Measurements from ENCODE around the gene S100A1. TPM values are rescaled to one million over a fixed set of nuclear protein-coding genes. Genes with fewer than 3 reads are reported as not detected.

The S100A1 gene
- total and polyA plus RNA-seq, 10 of the 15 experiments (the other 5 are each of a cell fraction or from before 2014, with no cell fraction given): 0.13 to 0.29 TPM; not detected in 8

- TF ChIP-seq IRF3 (IDR thresholded peaks at IDR 0.05) (no peak), JUND (IDR thresholded peaks at IDR 0.05; ENCODE audit: low read depth, low read length) (no peak), SP1 (IDR thresholded peaks at IDR 0.05; ENCODE audit: low read depth, low read length) (peak; percentile 51), CEBPB (IDR thresholded peaks at IDR 0.05; ENCODE audit: borderline replicate concordance in 1 of 2, low read depth in 2 of 2, low read length in 2 of 2) (no peak), SKIL (IDR thresholded peaks at IDR 0.05; ENCODE audit: low read depth, poor library complexity, severe bottlenecking) (no peak), GATAD2B (conservative IDR thresholded peaks at IDR 0.05; ENCODE audit: low read depth) (peak; percentile 69), PKNOX1 (IDR thresholded peaks at IDR 0.05) (peak; percentile 86), BMI1 (IDR thresholded peaks at IDR 0.05; ENCODE audit: borderline replicate concordance) (no peak), E4F1 (IDR thresholded peaks at IDR 0.05; ENCODE audit: borderline replicate concordance, partially characterized antibody) (no peak), ZNF217 (IDR thresholded peaks at IDR 0.05) (no peak), BHLHE40 (IDR thresholded peaks at IDR 0.05; ENCODE audit: borderline replicate concordance in 1 of 2, low read depth in 2 of 2, low read length in 1 of 2) (peak; percentile 75 to 78), CTCF (IDR thresholded peaks at IDR 0.05 in 2 of 3, conservative IDR thresholded peaks at IDR 0.05 in 1 of 3; ENCODE audit: control insufficient read depth in 2 of 3, extremely low read depth in 1 of 3, insufficient read depth in 1 of 3, low read depth in 3 of 3, low read length in 3 of 3) (no peak), MTA2 (IDR thresholded peaks at IDR 0.05; ENCODE audit: low read depth) (no peak), RB1 (IDR thresholded peaks at IDR 0.05; ENCODE audit: borderline replicate concordance) (peak; percentile 84; the same call in 1 of the 2 replicates), POLR2A (IDR thresholded peaks at IDR 0.05; ENCODE audit: low read depth, low read length) (peak; percentile 98), USF2 (IDR thresholded peaks at IDR 0.05; ENCODE audit: borderline replicate concordance, low read depth, low read length) (no peak), SREBF2 (IDR thresholded peaks at IDR 0.05; ENCODE audit: low read length) (no peak)
These were observed 5.8 kb downstream of the S100A1 start, which contains the start of gene CHTOP (continued) for GRCh38 chr1:153633754-153634665.
